Measurements from ENCODE around the gene HIVEP2.
"Not testable (repeated sequence)": the region's sequence is repeated elsewhere in the genome, so short reads cannot be mapped to it uniquely, and the experiment has no call there.

Gene HIVEP2

DNA sequence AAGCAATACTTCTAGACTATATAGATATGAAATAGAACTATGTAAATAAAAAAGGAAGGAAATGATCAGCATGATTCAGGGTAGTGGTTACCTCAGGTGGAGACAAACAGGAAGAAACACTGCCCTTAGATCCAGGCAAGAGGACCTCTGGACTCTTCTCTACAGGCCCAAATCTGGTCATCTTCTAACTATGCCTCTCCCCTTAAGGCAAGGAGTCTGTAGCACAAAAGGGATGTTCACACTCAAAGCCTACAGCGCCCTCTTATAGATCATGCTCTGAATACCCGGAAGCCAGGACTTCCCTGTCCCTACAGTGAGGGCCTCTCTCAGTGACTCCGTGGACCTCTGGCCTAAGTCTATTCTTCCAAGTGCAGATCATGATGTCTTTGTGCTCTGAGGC, 30.4 kb upstream of the HIVEP2 start:
- H3K4me3 ChIP-seq (ENCODE audit: low read depth, low read length) = no peak overlapping the region
- TF ChIP-seq, protein P1, sequence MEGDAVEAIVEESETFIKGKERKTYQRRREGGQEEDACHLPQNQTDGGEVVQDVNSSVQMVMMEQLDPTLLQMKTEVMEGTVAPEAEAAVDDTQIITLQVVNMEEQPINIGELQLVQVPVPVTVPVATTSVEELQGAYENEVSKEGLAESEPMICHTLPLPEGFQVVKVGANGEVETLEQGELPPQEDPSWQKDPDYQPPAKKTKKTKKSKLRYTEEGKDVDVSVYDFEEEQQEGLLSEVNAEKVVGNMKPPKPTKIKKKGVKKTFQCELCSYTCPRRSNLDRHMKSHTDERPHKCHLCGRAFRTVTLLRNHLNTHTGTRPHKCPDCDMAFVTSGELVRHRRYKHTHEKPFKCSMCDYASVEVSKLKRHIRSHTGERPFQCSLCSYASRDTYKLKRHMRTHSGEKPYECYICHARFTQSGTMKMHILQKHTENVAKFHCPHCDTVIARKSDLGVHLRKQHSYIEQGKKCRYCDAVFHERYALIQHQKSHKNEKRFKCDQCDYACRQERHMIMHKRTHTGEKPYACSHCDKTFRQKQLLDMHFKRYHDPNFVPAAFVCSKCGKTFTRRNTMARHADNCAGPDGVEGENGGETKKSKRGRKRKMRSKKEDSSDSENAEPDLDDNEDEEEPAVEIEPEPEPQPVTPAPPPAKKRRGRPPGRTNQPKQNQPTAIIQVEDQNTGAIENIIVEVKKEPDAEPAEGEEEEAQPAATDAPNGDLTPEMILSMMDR (IDR thresholded peaks at IDR 0.05) = no peak
- no peaks in the 10 kb centered on the region for H3K9me3 ChIP-seq (ENCODE audit: control insufficient read depth, low read length)
- no peak overlapping the region for H2AFZ ChIP-seq
- no peaks in the 10 kb centered on the region for H3K27me3 ChIP-seq (ENCODE audit: control insufficient read depth, insufficient read depth, low read length)
- H3K9ac ChIP-seq = no peak overlapping the region
- no peak overlapping the region for H3K4me2 ChIP-seq (ENCODE audit: low read length)
- no peaks in the 10 kb centered on the region for H3K4me1 ChIP-seq
- no peak overlapping the region for H3K27ac ChIP-seq
- H3K79me2 ChIP-seq = no peaks in the 10 kb centered on the region
- no peaks in the 10 kb centered on the region for H3K36me3 ChIP-seq (ENCODE audit: control insufficient read depth, insufficient read depth, low read length)

DNA sequence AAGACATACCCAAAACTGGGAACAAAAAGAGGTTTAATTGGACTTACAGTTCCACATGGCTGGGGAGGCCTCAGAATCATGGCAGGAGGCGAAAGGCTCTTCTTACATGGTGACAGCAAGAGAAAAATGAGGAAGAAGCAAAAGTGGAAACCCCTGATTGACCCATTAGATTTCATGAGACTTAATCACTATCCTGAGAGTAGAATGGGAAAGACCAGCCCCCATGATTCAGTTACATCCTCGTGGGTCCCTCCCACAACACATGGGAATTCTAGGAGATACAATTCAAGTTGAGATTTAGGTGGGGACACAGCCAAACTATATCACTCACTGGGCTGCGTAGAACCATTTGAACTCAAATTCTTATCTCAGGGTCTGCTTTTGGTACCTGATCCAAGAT, 26.0 kb upstream of the HIVEP2 start:
- not testable (repeated sequence) for H3K27me3 ChIP-seq (ENCODE audit: control insufficient read depth, insufficient read depth, low read length); H3K4me1 ChIP-seq; H3K27ac ChIP-seq; H2AFZ ChIP-seq; H3K9me3 ChIP-seq (ENCODE audit: control insufficient read depth, low read length); H3K4me3 ChIP-seq (ENCODE audit: low read depth, low read length); H3K79me2 ChIP-seq; H3K36me3 ChIP-seq (ENCODE audit: control insufficient read depth, insufficient read depth, low read length); H3K9ac ChIP-seq; H3K4me2 ChIP-seq (ENCODE audit: low read length)

DNA sequence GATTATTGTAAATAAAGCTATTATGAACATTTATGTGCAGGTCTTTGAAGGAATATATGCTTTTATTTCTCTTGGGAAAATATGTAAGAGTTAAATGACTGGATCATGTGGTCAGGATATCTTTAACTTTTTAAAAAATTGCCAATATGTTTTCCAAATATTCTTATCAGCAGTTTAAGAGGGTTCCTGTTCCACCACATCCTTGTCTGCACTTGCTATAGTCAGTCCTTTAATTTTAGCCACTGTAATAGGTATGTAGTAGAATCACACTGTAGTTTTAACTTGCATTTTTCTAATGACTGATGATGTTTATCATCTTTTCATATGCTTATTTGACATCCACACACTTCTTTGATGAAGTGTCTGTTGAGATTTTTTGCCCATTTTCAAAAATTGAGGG, 23.6 kb upstream of the HIVEP2 start:
- no peak overlapping the region for H3K4me2 ChIP-seq (ENCODE audit: low read length)
- no peaks in the 10 kb centered on the region for H3K79me2 ChIP-seq
- no peaks in the 10 kb centered on the region for H3K4me1 ChIP-seq
- H3K36me3 ChIP-seq (ENCODE audit: control insufficient read depth, insufficient read depth, low read length) = no peaks in the 10 kb centered on the region
- TF ChIP-seq, protein P1 (IDR thresholded peaks at IDR 0.05) = no peak
- no peaks in the 10 kb centered on the region for H3K27me3 ChIP-seq (ENCODE audit: control insufficient read depth, insufficient read depth, low read length)
- no peak overlapping the region for H2AFZ ChIP-seq
- H3K4me3 ChIP-seq (ENCODE audit: low read depth, low read length) = no peak overlapping the region
- no peak overlapping the region for H3K27ac ChIP-seq
- H3K9me3 ChIP-seq (ENCODE audit: control insufficient read depth, low read length) = no peaks in the 10 kb centered on the region
- H3K9ac ChIP-seq = no peak overlapping the region

DNA sequence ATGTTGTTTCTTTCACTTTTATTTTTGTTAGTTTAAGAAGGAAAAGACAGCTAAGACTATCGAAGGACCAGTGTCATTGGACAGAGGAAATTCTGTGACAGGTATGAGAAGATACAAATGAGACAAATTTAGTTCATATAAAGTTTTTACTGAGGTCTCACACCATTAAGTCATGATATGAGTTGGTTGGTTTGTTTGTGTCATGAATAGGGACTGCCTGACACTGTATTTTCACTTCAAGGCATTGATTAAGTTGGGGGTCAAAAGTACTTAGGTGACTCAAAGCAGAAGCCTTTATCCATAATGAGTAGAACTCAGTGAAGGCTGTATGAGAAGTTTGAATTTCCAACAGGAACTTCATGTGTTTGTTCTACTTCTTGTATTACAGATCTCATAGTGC, 21.3 kb upstream of the HIVEP2 start:
- Histone ChIP-seq H2AFZ (no peak overlapping the region), H3K4me1 (no peaks in the 10 kb centered on the region), H3K27me3 (ENCODE audit: control insufficient read depth, insufficient read depth, low read length) (no peaks in the 10 kb centered on the region), H3K4me2 (ENCODE audit: low read length) (no peak overlapping the region), H3K79me2 (no peaks in the 10 kb centered on the region), H3K9me3 (ENCODE audit: control insufficient read depth, low read length) (no peaks in the 10 kb centered on the region), H3K9ac (no peak overlapping the region), H3K4me3 (ENCODE audit: low read depth, low read length) (no peak overlapping the region), H3K36me3 (ENCODE audit: control insufficient read depth, insufficient read depth, low read length) (no peaks in the 10 kb centered on the region), H3K27ac (no peak overlapping the region)
- TF ChIP-seq, protein P1 (IDR thresholded peaks at IDR 0.05) = no peak

DNA sequence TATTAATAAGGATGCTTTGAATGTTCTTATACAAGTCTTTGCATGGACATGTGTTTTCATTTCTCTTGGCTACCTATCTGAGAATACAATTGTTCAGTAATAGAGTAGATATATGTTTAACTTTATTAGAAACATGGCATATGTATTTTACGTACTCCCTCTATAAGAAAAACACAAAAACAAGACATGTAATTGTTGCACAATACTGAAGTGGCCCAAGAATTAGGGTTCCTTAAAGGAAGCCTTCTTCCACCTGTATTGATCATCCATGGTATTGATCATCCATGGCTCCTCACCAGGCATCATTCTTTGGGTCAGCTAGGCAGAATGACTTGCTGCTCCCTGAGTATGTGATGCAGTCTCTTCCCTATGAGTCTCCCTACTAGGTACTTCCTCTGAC, 20.2 kb upstream of the HIVEP2 start:
- H3K27me3 ChIP-seq (ENCODE audit: control insufficient read depth, insufficient read depth, low read length) = no peaks in the 10 kb centered on the region
- no peak overlapping the region for H3K27ac ChIP-seq
- no peaks in the 10 kb centered on the region for H3K79me2 ChIP-seq
- H2AFZ ChIP-seq = no peak overlapping the region
- no peaks in the 10 kb centered on the region for H3K9me3 ChIP-seq (ENCODE audit: control insufficient read depth, low read length)
- TF ChIP-seq, protein P1 (IDR thresholded peaks at IDR 0.05) = no peak
- no peak overlapping the region for H3K4me3 ChIP-seq (ENCODE audit: low read depth, low read length)
- no peak overlapping the region for H3K9ac ChIP-seq
- H3K4me2 ChIP-seq (ENCODE audit: low read length) = no peak overlapping the region
- no peaks in the 10 kb centered on the region for H3K36me3 ChIP-seq (ENCODE audit: control insufficient read depth, insufficient read depth, low read length)
- H3K4me1 ChIP-seq = no peaks in the 10 kb centered on the region

Data from parathyroid adenoma (tissue), 2 donors.